ENCODE results near the gene RBM12.

DNA sequence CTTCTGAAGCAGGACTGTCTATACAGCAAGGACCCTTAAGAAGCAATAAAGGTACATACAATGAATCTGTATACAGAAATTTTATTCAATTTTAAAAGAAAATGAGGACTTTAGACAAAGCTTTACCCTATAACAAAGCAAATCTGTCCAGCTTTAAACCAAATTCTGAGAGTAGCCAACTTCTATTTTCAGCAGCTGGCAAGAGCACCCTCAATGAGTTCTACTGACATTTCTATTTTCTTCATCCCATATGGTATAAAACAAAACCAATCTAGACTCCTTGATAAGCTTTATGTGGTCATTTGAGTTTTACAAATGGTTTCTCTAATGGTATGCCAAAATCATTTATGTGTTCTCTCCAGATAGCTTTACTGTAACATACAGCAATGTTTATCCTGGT lies 12.7 kb downstream of the RBM12 start:
- no peak for TF ChIP-seq POLR2A (IDR thresholded peaks at IDR 0.05)
- TF ChIP-seq, protein P1, sequence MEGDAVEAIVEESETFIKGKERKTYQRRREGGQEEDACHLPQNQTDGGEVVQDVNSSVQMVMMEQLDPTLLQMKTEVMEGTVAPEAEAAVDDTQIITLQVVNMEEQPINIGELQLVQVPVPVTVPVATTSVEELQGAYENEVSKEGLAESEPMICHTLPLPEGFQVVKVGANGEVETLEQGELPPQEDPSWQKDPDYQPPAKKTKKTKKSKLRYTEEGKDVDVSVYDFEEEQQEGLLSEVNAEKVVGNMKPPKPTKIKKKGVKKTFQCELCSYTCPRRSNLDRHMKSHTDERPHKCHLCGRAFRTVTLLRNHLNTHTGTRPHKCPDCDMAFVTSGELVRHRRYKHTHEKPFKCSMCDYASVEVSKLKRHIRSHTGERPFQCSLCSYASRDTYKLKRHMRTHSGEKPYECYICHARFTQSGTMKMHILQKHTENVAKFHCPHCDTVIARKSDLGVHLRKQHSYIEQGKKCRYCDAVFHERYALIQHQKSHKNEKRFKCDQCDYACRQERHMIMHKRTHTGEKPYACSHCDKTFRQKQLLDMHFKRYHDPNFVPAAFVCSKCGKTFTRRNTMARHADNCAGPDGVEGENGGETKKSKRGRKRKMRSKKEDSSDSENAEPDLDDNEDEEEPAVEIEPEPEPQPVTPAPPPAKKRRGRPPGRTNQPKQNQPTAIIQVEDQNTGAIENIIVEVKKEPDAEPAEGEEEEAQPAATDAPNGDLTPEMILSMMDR (IDR thresholded peaks at IDR 0.05) = no peak
